NCI-H69 (cell line): ENCODE results near the gene RILPL1.
"Not testable (repeated sequence)": the region's sequence is repeated elsewhere in the genome, so short reads cannot be mapped to it uniquely, and the experiment has no call there.

Source experiments
- DNase-seq: peaks from one replicate; lab custom pipeline; 2025; lab: John Stamatoyannopoulos, UW

Gene RILPL1

DNA sequence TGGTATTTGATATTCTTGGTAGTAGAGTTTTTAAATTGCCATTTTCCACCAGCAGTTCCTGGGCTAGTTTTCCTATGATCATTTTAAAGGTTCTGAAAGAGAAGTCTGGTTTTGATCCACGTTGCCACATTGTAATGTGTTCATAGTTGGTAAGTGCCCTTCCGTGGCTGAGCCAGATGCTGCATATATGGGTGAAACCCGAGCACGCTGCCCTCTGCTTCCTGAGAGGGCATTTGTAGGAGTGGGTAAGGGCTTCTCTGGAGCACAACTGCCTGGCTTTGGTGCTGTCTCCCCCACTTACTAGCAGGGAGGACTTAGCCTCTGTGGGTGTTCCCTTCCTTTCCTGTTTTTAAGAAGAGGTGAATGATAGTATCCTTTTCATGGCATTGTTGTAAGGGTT, 68.4 kb downstream of the RILPL1 start:
- DNase-seq, result no peak

DNA sequence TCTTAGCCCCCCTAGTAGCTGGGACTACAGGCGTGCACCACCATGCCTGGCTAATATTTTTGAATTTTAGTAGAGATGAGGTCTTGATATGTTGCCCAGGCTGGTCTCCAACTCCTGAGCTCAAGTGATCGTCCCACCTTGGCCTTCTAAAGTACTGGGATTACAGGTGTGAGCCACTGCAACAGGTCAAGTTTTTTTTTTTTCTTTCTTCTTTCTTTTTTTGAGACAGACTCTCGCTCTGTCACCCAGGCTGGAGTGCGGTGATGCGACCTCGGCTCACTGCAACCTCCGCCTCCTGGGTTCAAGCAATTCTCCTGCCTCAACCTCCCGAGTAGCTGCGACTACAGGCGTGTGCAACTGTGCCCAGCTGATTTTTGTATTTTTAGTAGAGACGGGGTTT, 70.3 kb downstream of the RILPL1 start:
- not testable (repeated sequence) for DNase-seq

- peak; percentile 97 for DNase-seq
These were observed 75.3 kb downstream of the RILPL1 start, which contains the start of gene SNRNP35 for GRCh38 chr12:123457980-123458779. SNRNP35 (plus strand) TSS chr12:123458139; CDS start chr12:123465541, 7,402 bp downstream.

- DNase-seq, result peak; percentile 41
These were observed 80.4 kb downstream of the RILPL1 start for GRCh38 chr12:123453165-123453564.

DNA sequence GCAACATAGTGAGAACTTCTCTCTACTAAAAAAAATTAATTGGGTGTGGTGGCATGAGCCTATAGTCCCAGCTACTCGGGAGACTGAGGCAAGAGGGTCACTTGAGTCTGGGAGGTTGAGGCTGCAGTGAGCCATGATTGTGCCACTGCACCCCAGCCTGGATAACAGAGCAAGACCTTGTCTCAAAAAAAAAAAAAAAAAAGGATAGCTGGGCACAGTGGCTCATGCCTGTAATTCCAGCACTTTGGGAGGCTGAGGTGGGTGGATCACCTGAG, 81.3 kb downstream of the RILPL1 start:
- DNase-seq, result not testable (repeated sequence)

GRCh38 chr12:123450636-123451035, 82.9 kb downstream of the RILPL1 start:
- DNase-seq, result no peak

GRCh38 chr12:123449856-123450255, 83.7 kb downstream of the RILPL1 start:
- DNase-seq, result no peak

- DNase-seq, result no peak
These were observed 84.2 kb downstream of the RILPL1 start for GRCh38 chr12:123449249-123449733.

GRCh38 chr12:123446333-123446713, 87.2 kb downstream of the RILPL1 start:
- no peak for DNase-seq

- DNase-seq, result no peak
These were observed 87.9 kb downstream of the RILPL1 start for GRCh38 chr12:123445388-123446332.

- DNase-seq, result no peak
These were observed 89.2 kb downstream of the RILPL1 start for GRCh38 chr12:123444092-123445026.

DNA sequence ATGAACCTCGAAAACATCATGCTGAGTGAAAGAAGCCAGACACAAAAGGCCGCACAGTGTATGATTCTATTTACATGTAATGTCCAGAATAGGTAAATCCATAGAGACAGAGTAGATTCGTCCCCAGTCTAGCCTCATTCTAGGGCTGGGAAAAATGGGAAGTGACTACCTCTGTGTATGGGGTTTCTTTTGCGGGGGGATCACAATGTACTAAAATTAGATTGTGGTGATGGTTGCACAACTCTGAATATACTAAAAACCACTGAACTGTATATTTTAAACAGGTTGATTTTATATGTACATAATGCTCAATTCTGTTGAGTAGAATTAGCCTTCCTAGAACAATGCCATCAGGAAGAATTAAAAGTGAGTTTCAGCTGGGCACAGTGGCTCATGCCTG, 90.7 kb downstream of the RILPL1 start:
- DNase-seq, result no peak

DNA sequence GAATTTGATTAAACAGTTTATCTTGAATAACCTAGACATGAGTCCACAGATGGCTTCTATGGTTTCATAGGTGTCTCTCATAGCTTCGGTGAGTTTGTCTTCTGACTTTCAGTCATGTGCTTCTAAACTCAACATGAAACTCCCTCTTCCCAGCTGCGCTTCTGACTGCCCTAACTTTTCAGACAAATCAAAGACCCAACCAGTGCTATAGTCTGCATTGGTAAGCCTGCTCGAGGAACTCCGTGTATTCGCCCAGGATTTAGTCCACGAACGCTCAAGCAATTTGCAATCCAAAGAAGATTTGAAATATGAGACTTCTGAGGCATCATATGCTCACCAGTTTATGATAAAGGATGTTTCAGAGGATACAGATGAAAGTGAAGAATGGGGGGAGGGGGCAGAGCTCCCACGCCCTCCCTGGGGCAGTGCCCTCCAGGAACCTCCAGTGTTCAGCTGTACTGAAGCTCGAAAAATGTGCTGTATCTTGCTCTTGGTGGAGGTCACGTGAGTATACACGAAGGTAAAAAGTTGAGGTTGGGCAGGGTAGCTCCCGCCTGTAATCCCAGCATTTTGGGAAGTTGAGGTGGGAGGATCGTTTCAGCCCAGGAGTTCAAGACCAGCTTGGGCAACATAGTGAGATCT, 91.9 kb downstream of the RILPL1 start:
- DNase-seq, result no peak

- DNase-seq, result peak; percentile 76
These were observed 97.2 kb downstream of the RILPL1 start, which contains the start of gene RILPL2 for GRCh38 chr12:123436017-123436964. RILPL2 (minus strand) TSS chr12:123436684; CDS start chr12:123436420, 264 bp downstream.

DNA sequence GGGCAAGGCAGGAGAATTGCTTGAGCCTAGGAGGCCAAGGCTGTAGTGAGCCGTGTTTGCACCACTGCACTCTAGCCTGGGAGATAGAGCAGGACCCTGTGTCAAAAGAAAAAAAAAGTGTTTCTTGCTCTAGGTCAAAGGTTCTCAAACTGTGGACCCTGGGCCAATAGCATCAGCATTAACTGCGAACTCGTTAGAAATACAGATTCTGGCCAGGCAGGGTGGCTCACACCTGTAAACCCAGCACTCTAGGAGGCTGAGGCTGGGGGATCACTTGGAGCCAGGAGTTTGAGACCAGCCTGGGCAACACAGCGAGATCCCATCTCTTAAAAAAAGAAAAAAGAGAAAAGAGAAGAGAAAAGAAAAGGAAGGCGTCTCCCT, 97.9 kb downstream of the RILPL1 start:
- DNase-seq, result no peak

- DNase-seq, result no peak
These were observed 99.9 kb downstream of the RILPL1 start for GRCh38 chr12:123433615-123434014.

DNA sequence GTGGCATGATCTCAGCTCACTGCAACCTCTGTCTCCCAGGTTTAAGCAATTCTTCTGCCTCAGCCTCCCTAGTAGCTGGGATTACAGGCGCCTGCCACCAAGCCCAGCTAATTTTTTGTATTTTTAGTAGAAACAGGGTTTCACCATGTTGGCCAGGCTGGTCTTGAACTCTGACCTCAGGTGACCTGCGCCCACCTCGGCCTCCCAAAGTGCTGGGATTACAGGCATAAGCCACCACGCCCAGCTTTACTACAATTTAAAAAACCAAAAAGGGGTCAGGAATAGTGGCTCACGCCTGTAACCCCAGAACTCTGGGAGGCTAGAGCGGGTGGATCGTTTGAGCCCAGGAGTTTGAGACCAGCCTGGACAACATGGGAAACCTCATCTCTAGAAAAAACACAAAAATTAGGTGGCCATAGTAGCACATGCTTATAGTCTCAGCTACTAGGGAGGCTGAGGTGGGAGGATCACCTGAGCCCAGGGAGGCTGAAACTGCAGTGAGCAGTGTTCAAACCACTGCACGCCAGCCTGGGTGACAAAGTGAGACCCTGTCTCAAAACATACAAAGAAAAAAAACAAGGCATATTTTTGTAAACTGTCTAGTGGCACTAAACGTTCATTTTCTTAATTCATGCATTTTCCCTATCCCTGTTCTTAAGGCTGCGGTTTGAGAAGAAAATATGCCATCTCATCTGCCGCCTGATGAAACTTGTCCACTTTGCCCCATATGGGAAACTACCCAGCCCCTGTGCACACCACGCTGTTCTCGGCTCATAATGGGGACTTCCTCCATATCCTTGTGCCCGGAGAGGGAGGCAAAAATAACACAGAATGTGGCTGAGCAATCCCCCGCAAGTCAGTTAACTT, 101.3 kb downstream of the RILPL1 start:
- DNase-seq, result not testable (repeated sequence)

- DNase-seq, result not testable (repeated sequence)
These were observed 104.4 kb downstream of the RILPL1 start for GRCh38 chr12:123429101-123429500.

- no peak for DNase-seq
These were observed 104.9 kb downstream of the RILPL1 start for GRCh38 chr12:123428591-123428990.
